ENCODE results near the gene AWAT2.

DNA sequence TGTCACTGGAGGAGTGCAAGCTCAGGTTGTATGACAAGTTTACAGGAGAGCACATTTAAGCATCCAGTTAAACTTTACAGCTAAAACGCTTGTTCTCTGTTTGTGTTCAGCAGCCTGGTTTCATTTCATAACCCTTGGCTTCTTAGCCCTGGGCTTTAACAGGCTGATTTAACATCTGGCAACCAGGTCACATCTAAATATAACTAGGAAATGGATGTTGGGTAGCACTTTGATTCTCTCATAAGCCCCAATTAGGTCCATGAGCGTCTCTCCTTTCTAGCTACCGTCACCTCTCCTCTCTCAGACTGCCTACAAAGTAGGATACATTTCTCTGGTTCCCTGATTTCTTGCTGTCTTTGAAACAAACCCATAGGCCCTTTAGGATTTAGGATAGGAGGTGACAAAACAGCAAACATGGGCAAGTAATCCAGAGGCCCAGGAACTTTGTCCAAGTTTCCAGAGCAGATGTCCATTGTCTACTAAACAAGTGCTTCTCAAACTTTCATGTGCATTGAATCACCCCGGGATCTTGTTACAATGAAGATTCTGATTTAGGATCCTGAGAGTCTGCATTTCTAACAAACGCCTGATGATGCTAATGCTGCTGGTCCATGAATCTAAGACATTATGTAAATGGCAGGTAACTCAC, 35.0 kb upstream of the AWAT2 start:
- TF ChIP-seq CTCF (IDR thresholded peaks at IDR 0.05) (no peak), POLR2AphosphoS5 (IDR thresholded peaks at IDR 0.05) (no peak)

All from breast epithelium (tissue), 3 donors.